Measurements from ENCODE around the gene ECHDC3. TPM values are rescaled to one million over a fixed set of nuclear protein-coding genes. Genes with fewer than 3 reads are reported as not detected.

The ECHDC3 gene
- total RNA-seq, 1 donor from 2014 or later: 2.1 TPM

- Mint-ChIP-seq H3K27ac (no peak overlapping the region), H3K4me3 (no peak overlapping the region), H3K9me3 (no peaks in the 10 kb centered on the region), H3K36me3 (no peaks in the 10 kb centered on the region), H3K4me1 (no peaks in the 10 kb centered on the region), H3K27me3 (ENCODE audit: insufficient read depth, low read depth) (no peaks in the 10 kb centered on the region)
- H3F3A ChIP-seq (ENCODE audit: low read depth): no peaks in the 10 kb centered on the region
- no peak overlapping the region for H2AFZ ChIP-seq (replicated peaks)
- no peak overlapping the region for H3K4me2 ChIP-seq
- TF ChIP-seq EZH2phosphoT487 (IDR thresholded peaks at IDR 0.05): no peak
- no peaks in the 10 kb centered on the region for H3K27me3 ChIP-seq
- no peaks in the 10 kb centered on the region for H3K36me3 ChIP-seq
- no peaks in the 10 kb centered on the region for H3K9me3 ChIP-seq (ENCODE audit: low read depth)
- no peaks in the 10 kb centered on the region for H3K4me1 ChIP-seq
- H3K9ac ChIP-seq: no peak overlapping the region
- no peak overlapping the region for H3K4me3 ChIP-seq
- no peaks in the 10 kb centered on the region for H4K20me1 ChIP-seq (ENCODE audit: low read depth)
- H3K79me2 ChIP-seq (ENCODE audit: low read depth): no peaks in the 10 kb centered on the region
- no peak for DNase-seq (ENCODE audit: low spot score)
- H3K27ac ChIP-seq: no peak overlapping the region
Observed at GRCh38 chr10:11781114-11781513, 38.9 kb downstream of the ECHDC3 start.

GRCh38 chr10:11782793-11783557 is 40.8 kb downstream of the ECHDC3 start:
- Mint-ChIP-seq H3K4me1 (no peaks in the 10 kb centered on the region), H3K27me3 (ENCODE audit: insufficient read depth, low read depth) (no peaks in the 10 kb centered on the region), H3K36me3 (no peaks in the 10 kb centered on the region), H3K9me3 (no peaks in the 10 kb centered on the region), H3K27ac (peak overlapping the region; percentile 27), H3K4me3 (no peak overlapping the region)
- Histone ChIP-seq H3K4me1 (no peaks in the 10 kb centered on the region), H2AFZ (replicated peaks) (no peak overlapping the region), H3K4me3 (no peak overlapping the region), H4K20me1 (ENCODE audit: low read depth) (no peaks in the 10 kb centered on the region), H3K36me3 (no peaks in the 10 kb centered on the region), H3K79me2 (ENCODE audit: low read depth) (no peaks in the 10 kb centered on the region), H3K27ac (no peak overlapping the region), H3F3A (ENCODE audit: low read depth) (no peaks in the 10 kb centered on the region), H3K9me3 (ENCODE audit: low read depth) (no peaks in the 10 kb centered on the region), H3K27me3 (no peaks in the 10 kb centered on the region), H3K9ac (no peak overlapping the region), H3K4me2 (no peak overlapping the region)
- TF ChIP-seq EZH2phosphoT487 (IDR thresholded peaks at IDR 0.05): no peak
- TF ChIP-seq CTCF (IDR thresholded peaks at IDR 0.05): peak; percentile 81
- peak; percentile 76 for DNase-seq (ENCODE audit: low spot score)

- H3K9me3 Mint-ChIP-seq: no peaks in the 10 kb centered on the region
Observed at GRCh38 chr10:11783558-11783865, 41.3 kb downstream of the ECHDC3 start.

More at GRCh38 chr10:11783558-11783865, 41.3 kb downstream of the ECHDC3 start:
- TF ChIP-seq CTCF (IDR thresholded peaks at IDR 0.05) (no peak), EZH2 (IDR thresholded peaks at IDR 0.05) (no peak), EZH2phosphoT487 (IDR thresholded peaks at IDR 0.05) (no peak)
- no peak for DNase-seq (ENCODE audit: low spot score)
- no peaks in the 10 kb centered on the region for H3K27me3 Mint-ChIP-seq (ENCODE audit: insufficient read depth, low read depth)
- Histone ChIP-seq H3K4me3 (no peak overlapping the region), H3K79me2 (ENCODE audit: low read depth) (no peaks in the 10 kb centered on the region), H4K20me1 (ENCODE audit: low read depth) (no peaks in the 10 kb centered on the region), H3K9me3 (ENCODE audit: low read depth) (no peaks in the 10 kb centered on the region), H3K27ac (no peak overlapping the region), H3K27me3 (no peaks in the 10 kb centered on the region), H3K36me3 (no peaks in the 10 kb centered on the region), H3K9ac (no peak overlapping the region), H3F3A (ENCODE audit: low read depth) (no peaks in the 10 kb centered on the region), H3K4me2 (no peak overlapping the region), H2AFZ (replicated peaks) (no peak overlapping the region), H3K4me1 (no peaks in the 10 kb centered on the region)
- no peaks in the 10 kb centered on the region for H3K36me3 Mint-ChIP-seq
- H3K4me3 Mint-ChIP-seq: no peak overlapping the region
- no peaks in the 10 kb centered on the region for H3K4me1 Mint-ChIP-seq
- H3K27ac Mint-ChIP-seq: no peak overlapping the region

Data from neural progenitor cell (in vitro differentiated cells).